Mesothelial cell of epicardium (in vitro differentiated cells): ENCODE results near the gene MRPS18B. TPM values are rescaled to one million over a fixed set of nuclear protein-coding genes. Genes with fewer than 3 reads are reported as not detected.
"Not testable (repeated sequence)": the region's sequence is repeated elsewhere in the genome, so short reads cannot be mapped to it uniquely, and the experiment has no call there.

Experiments used
- DNase-seq, 2 experiments: peaks; one replicate each; pipeline ENCODE4 v3.0.0; 2021; ENCODE audit warnings: low spot score in 2 of 2; ENCODE audit not compliant: unreplicated experiment in 2 of 2
- H3K27ac Mint-ChIP-seq: 2 replicates; pipeline ENCODE4 v1.8.0; 2021; ENCODE audit warnings: mixed read lengths
- H3K27me3 Mint-ChIP-seq: 2 replicates; pipeline ENCODE4 v1.8.0; 2021; ENCODE audit warnings: low read depth, mixed read lengths
- H3K36me3 Mint-ChIP-seq: 2 replicates; pipeline ENCODE4 v1.8.0; 2021; ENCODE audit warnings: mixed read lengths
- H3K4me1 Mint-ChIP-seq: 2 replicates; pipeline ENCODE4 v1.8.0; 2021; ENCODE audit warnings: mixed read lengths
- H3K4me3 Mint-ChIP-seq: 2 replicates; pipeline ENCODE4 v1.8.0; 2021; ENCODE audit warnings: mild to moderate bottlenecking, moderate library complexity, mixed read lengths
- H3K9me3 Mint-ChIP-seq: 2 replicates; pipeline ENCODE4 v1.8.0; 2021; ENCODE audit warnings: mixed read lengths
- CTCF ChIP-seq: fragments of 200-600 bp; sonication (generic); IDR thresholded peaks from one replicate; pipeline ENCODE4 v1.5.0; 2021; ENCODE audit warnings: antibody characterized with exemption; ENCODE audit not compliant: unreplicated experiment
- total RNA-seq: library from RNA; stranded (reverse); gene quantifications from 3 replicates; pipeline ENCODE4 v1.2.1, GENCODE V29; 2021

MRPS18B gene
- total RNA-seq, 1 donor from 2014 or later = 29.8 TPM

- H3K36me3 Mint-ChIP-seq = peaks cover 50% of the 10 kb centered on the region
- no peak for TF ChIP-seq CTCF
Observed at GRCh38 chr6:30656513-30656912, 38.9 kb downstream of the MRPS18B start.

GRCh38 chr6:30657454-30657853 lies 39.8 kb downstream of the MRPS18B start:
- Mint-ChIP-seq H3K4me3 (no peak overlapping the region), H3K4me1 (no peaks in the 10 kb centered on the region), H3K27me3 (no peaks in the 10 kb centered on the region), H3K36me3 (peaks cover 53% of the 10 kb centered on the region), H3K27ac (no peak overlapping the region), H3K9me3 (no peaks in the 10 kb centered on the region)
- TF ChIP-seq CTCF = no peak
- DNase-seq = no peak

More at GRCh38 chr6:30656513-30656912, 38.9 kb downstream of the MRPS18B start:
- DNase-seq = no peak
- Mint-ChIP-seq H3K27me3 (no peaks in the 10 kb centered on the region), H3K27ac (no peak overlapping the region), H3K4me1 (no peaks in the 10 kb centered on the region), H3K4me3 (no peak overlapping the region), H3K9me3 (no peaks in the 10 kb centered on the region)

GRCh38 chr6:30657922-30658321 lies 40.3 kb downstream of the MRPS18B start:
- not testable (repeated sequence) for DNase-seq, H3K4me3 Mint-ChIP-seq, H3K9me3 Mint-ChIP-seq, H3K27me3 Mint-ChIP-seq, H3K4me1 Mint-ChIP-seq, H3K27ac Mint-ChIP-seq
- H3K36me3 Mint-ChIP-seq = peaks cover 55% of the 10 kb centered on the region

- Mint-ChIP-seq H3K27ac (no peak overlapping the region), H3K4me1 (no peaks in the 10 kb centered on the region), H3K27me3 (no peaks in the 10 kb centered on the region), H3K4me3 (no peak overlapping the region), H3K36me3 (peaks cover 40% of the 10 kb centered on the region), H3K9me3 (no peaks in the 10 kb centered on the region)
- DNase-seq = no peak
- no peak for TF ChIP-seq CTCF
Observed at GRCh38 chr6:30664994-30665767, 47.5 kb downstream of the MRPS18B start.

- not testable (repeated sequence) for H3K4me3 Mint-ChIP-seq, H3K27me3 Mint-ChIP-seq, DNase-seq, H3K9me3 Mint-ChIP-seq, H3K4me1 Mint-ChIP-seq, H3K27ac Mint-ChIP-seq
- peaks cover 43% of the 10 kb centered on the region for H3K36me3 Mint-ChIP-seq
Observed at GRCh38 chr6:30666300-30666699, 48.7 kb downstream of the MRPS18B start.

- DNase-seq = no peak
- Mint-ChIP-seq H3K4me1 (peaks cover 13% of the 10 kb centered on the region), H3K36me3 (peaks cover 19% of the 10 kb centered on the region), H3K4me3 (peak overlapping the region; percentile 87), H3K9me3 (no peaks in the 10 kb centered on the region), H3K27ac (peak overlapping the region; percentile 51), H3K27me3 (no peaks in the 10 kb centered on the region)
- no peak for TF ChIP-seq CTCF
Observed at GRCh38 chr6:30670760-30671527, 53.3 kb downstream of the MRPS18B start.
